RWPE1 (cell line): Measurements from ENCODE around the gene RASD1.
A peak's percentile ranks its signal among the peaks of the same experiment; 100 is the strongest.
"Not testable (repeated sequence)": the region's sequence is repeated elsewhere in the genome, so short reads cannot be mapped to it uniquely, and the experiment has no call there.

ENCODE experiments used
- CTCF ChIA-PET: fragments of 350-600 bp; sonication (Branson Sonifier 250); formaldehyde crosslinking; extraction: SDS; loops from one replicate; lab custom pipeline; 2021; lab: Yijun Ruan, JAX
- POLR2A ChIA-PET: fragments of 400-600 bp; formaldehyde crosslinking; extraction: SDS; loops from one replicate; lab custom pipeline; 2020; ENCODE audit warnings: antibody characterized with exemption; ENCODE audit not compliant: low non-redundant PET; lab: Yijun Ruan, JAX
- DNase-seq: peaks from one replicate; pipeline ENCODE4 v3.0.0; 2012; ENCODE audit warnings: low spot score
- H3K27ac ChIP-seq: fragments of 450-650 bp; 2 replicates; pipeline ENCODE4 v1.5.1; 2017
- CTCF ChIP-seq: fragments of 450-650 bp; conservative IDR thresholded peaks from 2 replicates; pipeline ENCODE4 v1.5.1; 2017; ENCODE audit warnings: low read depth, mild to moderate bottlenecking

The RASD1 gene

GRCh38 chr17:17491031-17491471 is 5.1 kb downstream of the RASD1 start:
- no peak for DNase-seq
- no peak overlapping the region for H3K27ac ChIP-seq
- no peak for TF ChIP-seq CTCF
- ChIA-PET POLR2A (no interaction called here), CTCF (interaction anchor here (0.5 to 1.3 kb wide), 3 partner anchors 9 to 136 kb away, joined by 3 to 5 read pairs (median 4); no protein-coding TSS in a partner anchor)

DNA sequence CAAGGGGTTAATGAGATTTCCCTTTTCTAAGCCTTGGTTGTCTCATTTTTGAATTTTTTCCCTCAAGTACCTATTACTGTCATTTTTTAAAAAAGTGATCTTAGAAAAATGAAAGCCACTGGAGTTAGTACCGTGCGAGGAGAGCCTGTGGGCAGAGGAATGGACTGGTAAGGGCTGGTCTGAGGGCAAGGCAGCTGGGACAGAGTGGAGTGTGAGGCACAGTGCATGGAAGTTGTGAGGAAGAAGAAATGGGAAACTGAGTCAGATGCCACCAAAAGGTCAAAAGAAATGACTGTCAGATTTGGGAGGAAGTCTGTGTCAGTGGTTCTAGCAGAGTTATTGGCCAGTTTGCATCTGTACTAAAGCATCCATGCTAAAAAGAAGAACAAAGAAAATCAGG is 8.2 kb downstream of the RASD1 start:
- no peak for DNase-seq
- POLR2A ChIA-PET, result no interaction called here
- H3K27ac ChIP-seq, result no peak overlapping the region
- CTCF ChIA-PET, result no interaction called here
- no peak for TF ChIP-seq CTCF

DNA sequence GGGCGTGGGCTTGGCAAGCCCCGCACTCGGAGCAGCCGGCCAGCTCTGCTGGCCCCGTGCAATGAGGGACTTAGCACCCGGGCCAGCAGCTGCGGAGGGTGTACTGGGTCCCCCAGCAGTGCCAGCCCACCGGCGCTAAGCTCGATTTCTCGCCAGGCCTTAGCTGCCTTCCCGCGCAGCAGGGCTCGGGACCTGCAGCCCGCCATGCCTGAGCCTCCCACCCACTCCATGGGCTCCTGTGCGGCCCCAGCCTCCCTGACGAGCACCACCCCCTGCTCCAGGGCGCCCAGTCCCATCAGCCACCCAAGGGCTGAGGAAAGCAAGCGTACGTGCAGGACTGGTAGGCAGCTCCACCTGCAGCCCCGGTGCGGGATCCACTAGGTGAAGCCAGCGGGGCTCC is 9.8 kb downstream of the RASD1 start:
- DNase-seq, CTCF ChIA-PET, H3K27ac ChIP-seq, POLR2A ChIA-PET: not testable (repeated sequence)

DNA sequence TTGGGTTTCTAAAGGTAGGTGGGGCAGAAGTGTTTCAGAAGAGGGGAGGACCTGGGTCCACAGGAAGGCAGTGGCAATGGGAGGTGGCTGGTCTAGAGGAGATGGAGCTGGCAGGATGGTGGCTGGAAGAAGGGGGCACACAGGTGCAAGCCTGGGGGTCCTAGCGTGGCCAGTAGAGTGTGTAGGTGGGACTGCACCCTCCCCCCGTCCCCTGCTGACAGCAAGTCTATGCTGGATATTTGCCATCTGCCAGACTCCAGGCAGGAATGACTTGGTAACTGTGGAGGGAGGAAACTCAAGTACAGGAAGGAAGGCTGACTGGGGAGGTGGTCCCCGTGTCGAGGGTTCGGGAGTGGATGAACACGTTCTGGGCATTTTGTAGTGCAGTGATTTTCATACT is 10.8 kb downstream of the RASD1 start:
- H3K27ac ChIP-seq, result no peak overlapping the region
- CTCF ChIA-PET, result no interaction called here
- no peak for TF ChIP-seq CTCF
- DNase-seq, result no peak
- POLR2A ChIA-PET, result no interaction called here

- no peak for DNase-seq
- peak overlapping the region; percentile 33 for H3K27ac ChIP-seq
- TF ChIP-seq CTCF, result no peak
- CTCF ChIA-PET, result no interaction called here
- POLR2A ChIA-PET, result no interaction called here
These were observed 11.7 kb downstream of the RASD1 start for GRCh38 chr17:17484451-17484899.

GRCh38 chr17:17481860-17482259 is 14.3 kb downstream of the RASD1 start:
- DNase-seq, result no peak

More at GRCh38 chr17:17481860-17482259, 14.3 kb downstream of the RASD1 start:
- no peak for TF ChIP-seq CTCF
- ChIA-PET CTCF (interaction anchor here (0.6 to 0.7 kb wide), 2 partner anchors 9 to 24 kb away, joined by 3 read pairs; no protein-coding TSS in a partner anchor), POLR2A (no interaction called here)
- no peak overlapping the region for H3K27ac ChIP-seq
